Panc1 (cell line): Measurements from ENCODE around the gene SCYL1. TPM values are rescaled to one million over a fixed set of nuclear protein-coding genes. Genes with fewer than 3 reads are reported as not detected.

ENCODE experiments used
- ATAC-seq: fragments of 200-7000 bp; cut with Tn5 transposase; 2 replicates; pipeline ENCODE4 v1.9.1; 2020; ENCODE audit warnings: mild to moderate bottlenecking, moderate library complexity
- BruUV-seq: library from RNA; stranded (reverse); fragments of 400-500 nt; replicated peaks from 2 replicates; lab custom pipeline; 2021; lab: Mats Ljungman, UMichigan
- CTCF ChIA-PET: fragments of 300-600 bp; sonication (Branson Sonifier 250); formaldehyde crosslinking; loops from one replicate; lab custom pipeline; 2022; ENCODE audit warnings: antibody characterized with exemption; lab: Charles Lee
- POLR2A ChIA-PET: fragments of 300-600 bp; sonication (Branson Sonifier 250); formaldehyde crosslinking; loops from one replicate; lab custom pipeline; 2022; ENCODE audit warnings: antibody characterized with exemption; lab: Charles Lee
- DNase-seq: peaks from one replicate; pipeline ENCODE4 v3.0.0-alpha.2; 2010; ENCODE audit warnings: low read depth, low spot score
- H3K27ac ChIP-seq: 2 replicates; pipeline ENCODE4 v1.5.1; 2011; ENCODE audit warnings: mild to moderate bottlenecking, low read length, inconsistent platforms
- H3K27me3 ChIP-seq: fragments of 200-500 bp; sonication (Bioruptor generic); 2 replicates; pipeline ENCODE4 v1.6.0; 2014; ENCODE audit warnings: low read length, inconsistent platforms; ENCODE audit not compliant: control insufficient read depth, insufficient read depth
- H3K36me3 ChIP-seq: fragments of 200-500 bp; sonication (Bioruptor generic); 2 replicates; pipeline ENCODE4 v1.5.1; 2014; ENCODE audit warnings: inconsistent platforms, mild to moderate bottlenecking, low read length, moderate library complexity; ENCODE audit not compliant: control insufficient read depth, insufficient read depth
- H3K4me1 ChIP-seq: 2 replicates; pipeline ENCODE4 v1.5.1; 2011; ENCODE audit warnings: inconsistent platforms, mild to moderate bottlenecking, low read length, moderate library complexity; ENCODE audit not compliant: control insufficient read depth, insufficient read depth
- H3K4me3 ChIP-seq, 2 experiments: 2 replicates each; pipeline ENCODE4 v1.5.1; 2011 to 2012; ENCODE audit warnings: low read depth in 2 of 2, low read length in 2 of 2, mild to moderate bottlenecking in 2 of 2, inconsistent platforms in 1 of 2, moderate library complexity in 1 of 2
- H3K9me3 ChIP-seq: fragments of 200-500 bp; sonication (Bioruptor generic); 2 replicates; pipeline ENCODE4 v1.5.1; 2014; ENCODE audit warnings: low read depth, mild to moderate bottlenecking, inconsistent platforms, low read length, moderate library complexity; ENCODE audit not compliant: control insufficient read depth, insufficient read depth
- POLR2AphosphoS5 ChIP-seq: IDR thresholded peaks from 2 replicates; pipeline ENCODE4 v1.6.1; 2012; ENCODE audit warnings: mild to moderate bottlenecking, low read depth, low read length, moderate library complexity
- SIN3A ChIP-seq: IDR thresholded peaks from 2 replicates; pipeline ENCODE4 v1.6.1; 2012; ENCODE audit warnings: low read depth, mild to moderate bottlenecking, low read length, moderate library complexity, borderline replicate concordance; ENCODE audit not compliant: insufficient read depth
- TCF7L2 ChIP-seq: IDR thresholded peaks from 2 replicates; pipeline ENCODE4 v1.6.1; 2011; ENCODE audit warnings: mild to moderate bottlenecking, low read depth, low read length, inconsistent platforms
- in situ Hi-C: cut with HindIII; loops from 2 replicates; pipeline ENCODE4 v1.10.0; 2016; ENCODE audit warnings: low sequenced_read_pairs, low pct_unique_long_range_greater_than_20kb
- intact Hi-C: fragments of 100-400 bp; cut with micrococcal nuclease; formaldehyde crosslinking; loops from one replicate; pipeline ENCODE4 v1.10.0; 2022; ENCODE audit not compliant: unreplicated experiment
- total RNA-seq: library from RNA; stranded (reverse); gene quantifications from one replicate; pipeline ENCODE4 v1.2.1, GENCODE V29; 2021; ENCODE audit not compliant: unreplicated experiment
- TF ChIP-seq, protein P1 (sequence below), 2 experiments: IDR thresholded peaks; 2 replicates each; pipeline ENCODE4 v1.6.1; 2011 to 2012; ENCODE audit warnings: low read depth in 2 of 2, control low read depth in 1 of 2, low read length in 1 of 2, mild to moderate bottlenecking in 1 of 2, moderate library complexity in 1 of 2; ENCODE audit not compliant: insufficient read depth in 1 of 2
- TF ChIP-seq, protein P2 (sequence below): fragments of 450-650 bp; IDR thresholded peaks from 2 replicates; pipeline ENCODE4 v1.5.1; 2017; ENCODE audit warnings: mild to moderate bottlenecking

Gene SCYL1
- total RNA-seq, 1 experiment from 2014 or later = 117 TPM

DNA sequence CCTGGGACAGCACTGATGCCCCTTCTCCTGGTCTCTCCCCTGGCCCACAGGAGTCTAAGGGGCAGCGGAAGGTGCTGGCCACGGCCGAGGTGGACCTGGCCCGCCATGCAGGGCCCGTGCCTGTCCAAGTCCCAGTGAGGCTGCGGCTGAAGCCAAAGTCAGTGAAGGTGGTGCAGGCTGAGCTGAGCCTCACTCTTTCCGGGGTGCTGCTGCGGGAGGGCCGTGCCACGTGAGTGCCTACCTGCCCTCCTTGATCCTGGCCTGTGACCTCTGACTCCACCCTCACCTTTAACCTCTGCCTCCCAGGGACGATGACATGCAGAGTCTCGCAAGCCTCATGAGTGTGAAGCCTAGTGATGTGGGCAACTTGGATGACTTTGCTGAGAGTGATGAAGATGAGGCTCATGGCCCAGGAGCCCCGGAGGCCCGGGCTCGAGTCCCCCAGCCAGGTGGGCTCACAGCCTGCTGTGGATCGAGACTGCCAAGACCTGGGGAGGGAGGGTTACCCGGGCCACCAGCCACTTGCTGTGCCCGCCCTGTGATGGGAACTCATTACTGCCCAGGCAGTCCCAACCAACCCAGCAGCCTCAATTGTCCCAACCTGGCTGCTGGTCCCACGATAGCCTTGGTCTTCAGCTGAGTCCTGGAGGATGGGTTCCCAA lies 55.3 kb downstream of the SCYL1 start:
- H3K27ac ChIP-seq = no peak overlapping the region
- CTCF ChIA-PET = no interaction called here
- BruUV-seq = no TSS peak
- H3K4me3 ChIP-seq = no peak overlapping the region
- no peaks in the 10 kb centered on the region for H3K27me3 ChIP-seq
- peaks cover 25% of the 10 kb centered on the region for H3K4me1 ChIP-seq
- POLR2A ChIA-PET = interaction anchor here (0.7 kb wide), 1 partner anchor 273 kb away, joined by 5 read pairs; no protein-coding TSS in a partner anchor
- intact Hi-C loops (no loop called here), in situ Hi-C loops (no loop called here)
- no peak for TF ChIP-seq POLR2AphosphoS5
- no peak for TF ChIP-seq SIN3A
- TF ChIP-seq, protein P1, sequence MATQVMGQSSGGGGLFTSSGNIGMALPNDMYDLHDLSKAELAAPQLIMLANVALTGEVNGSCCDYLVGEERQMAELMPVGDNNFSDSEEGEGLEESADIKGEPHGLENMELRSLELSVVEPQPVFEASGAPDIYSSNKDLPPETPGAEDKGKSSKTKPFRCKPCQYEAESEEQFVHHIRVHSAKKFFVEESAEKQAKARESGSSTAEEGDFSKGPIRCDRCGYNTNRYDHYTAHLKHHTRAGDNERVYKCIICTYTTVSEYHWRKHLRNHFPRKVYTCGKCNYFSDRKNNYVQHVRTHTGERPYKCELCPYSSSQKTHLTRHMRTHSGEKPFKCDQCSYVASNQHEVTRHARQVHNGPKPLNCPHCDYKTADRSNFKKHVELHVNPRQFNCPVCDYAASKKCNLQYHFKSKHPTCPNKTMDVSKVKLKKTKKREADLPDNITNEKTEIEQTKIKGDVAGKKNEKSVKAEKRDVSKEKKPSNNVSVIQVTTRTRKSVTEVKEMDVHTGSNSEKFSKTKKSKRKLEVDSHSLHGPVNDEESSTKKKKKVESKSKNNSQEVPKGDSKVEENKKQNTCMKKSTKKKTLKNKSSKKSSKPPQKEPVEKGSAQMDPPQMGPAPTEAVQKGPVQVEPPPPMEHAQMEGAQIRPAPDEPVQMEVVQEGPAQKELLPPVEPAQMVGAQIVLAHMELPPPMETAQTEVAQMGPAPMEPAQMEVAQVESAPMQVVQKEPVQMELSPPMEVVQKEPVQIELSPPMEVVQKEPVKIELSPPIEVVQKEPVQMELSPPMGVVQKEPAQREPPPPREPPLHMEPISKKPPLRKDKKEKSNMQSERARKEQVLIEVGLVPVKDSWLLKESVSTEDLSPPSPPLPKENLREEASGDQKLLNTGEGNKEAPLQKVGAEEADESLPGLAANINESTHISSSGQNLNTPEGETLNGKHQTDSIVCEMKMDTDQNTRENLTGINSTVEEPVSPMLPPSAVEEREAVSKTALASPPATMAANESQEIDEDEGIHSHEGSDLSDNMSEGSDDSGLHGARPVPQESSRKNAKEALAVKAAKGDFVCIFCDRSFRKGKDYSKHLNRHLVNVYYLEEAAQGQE (IDR thresholded peaks at IDR 0.05; ENCODE audit: insufficient read depth in 1 of 2, low read depth in 2 of 2, low read length in 1 of 2) = no peak
- no peak for TF ChIP-seq TCF7L2
- TF ChIP-seq, protein P2, sequence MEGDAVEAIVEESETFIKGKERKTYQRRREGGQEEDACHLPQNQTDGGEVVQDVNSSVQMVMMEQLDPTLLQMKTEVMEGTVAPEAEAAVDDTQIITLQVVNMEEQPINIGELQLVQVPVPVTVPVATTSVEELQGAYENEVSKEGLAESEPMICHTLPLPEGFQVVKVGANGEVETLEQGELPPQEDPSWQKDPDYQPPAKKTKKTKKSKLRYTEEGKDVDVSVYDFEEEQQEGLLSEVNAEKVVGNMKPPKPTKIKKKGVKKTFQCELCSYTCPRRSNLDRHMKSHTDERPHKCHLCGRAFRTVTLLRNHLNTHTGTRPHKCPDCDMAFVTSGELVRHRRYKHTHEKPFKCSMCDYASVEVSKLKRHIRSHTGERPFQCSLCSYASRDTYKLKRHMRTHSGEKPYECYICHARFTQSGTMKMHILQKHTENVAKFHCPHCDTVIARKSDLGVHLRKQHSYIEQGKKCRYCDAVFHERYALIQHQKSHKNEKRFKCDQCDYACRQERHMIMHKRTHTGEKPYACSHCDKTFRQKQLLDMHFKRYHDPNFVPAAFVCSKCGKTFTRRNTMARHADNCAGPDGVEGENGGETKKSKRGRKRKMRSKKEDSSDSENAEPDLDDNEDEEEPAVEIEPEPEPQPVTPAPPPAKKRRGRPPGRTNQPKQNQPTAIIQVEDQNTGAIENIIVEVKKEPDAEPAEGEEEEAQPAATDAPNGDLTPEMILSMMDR = no peak
- ATAC-seq = no peak
- no peaks in the 10 kb centered on the region; the same call in 1 of the 2 replicates for H3K36me3 ChIP-seq
- no peak for DNase-seq
- no peaks in the 10 kb centered on the region for H3K9me3 ChIP-seq

DNA sequence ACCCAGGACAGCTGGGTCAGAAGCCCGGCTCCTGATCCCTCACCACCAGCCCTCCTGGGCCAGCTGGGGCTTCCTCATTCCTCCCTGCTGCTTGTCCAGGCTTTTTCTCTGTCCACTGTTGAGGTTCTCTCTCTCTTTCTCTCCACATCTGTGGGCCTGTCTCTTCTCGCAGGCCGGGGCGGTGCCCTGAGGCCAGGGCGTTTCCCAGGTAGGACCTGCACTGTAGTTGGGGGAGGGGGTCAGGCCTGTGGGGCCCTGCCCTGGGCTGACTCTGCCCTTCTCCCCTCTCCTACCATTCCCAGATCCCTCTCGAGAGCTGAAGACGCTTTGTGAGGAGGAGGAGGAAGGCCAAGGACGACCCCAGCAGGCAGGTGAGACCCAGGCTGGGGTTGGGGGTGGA lies 55.9 kb downstream of the SCYL1 start:
- Histone ChIP-seq H3K27me3 (no peaks in the 10 kb centered on the region), H3K36me3 (peaks cover 1% of the 10 kb centered on the region; the same call in 1 of the 2 replicates), H3K9me3 (no peaks in the 10 kb centered on the region), H3K4me3 (no peak overlapping the region), H3K27ac (no peak overlapping the region), H3K4me1 (peaks cover 21% of the 10 kb centered on the region)
- in situ Hi-C loops (no loop called here), intact Hi-C loops (no loop called here)
- POLR2A ChIA-PET = interaction anchor here (0.6 kb wide), 1 partner anchor 8 kb away, joined by 7 read pairs; the partner anchor contains the start of gene FAM89B
- ATAC-seq = no peak
- no peak for DNase-seq
- CTCF ChIA-PET = no interaction called here
- TF ChIP-seq, protein P2 = no peak
- TF ChIP-seq TCF7L2 (no peak), SIN3A (no peak), POLR2AphosphoS5 (no peak)
- TF ChIP-seq, protein P1 (IDR thresholded peaks at IDR 0.05; ENCODE audit: insufficient read depth in 1 of 2, low read depth in 2 of 2, low read length in 1 of 2) = no peak
- no TSS peak for BruUV-seq
